Cardiac muscle cell (in vitro differentiated cells and primary cell): ENCODE data around the gene UBE4B. TPM values are rescaled to one million over a fixed set of nuclear protein-coding genes. Genes with fewer than 3 reads are reported as not detected.

Experiments
- DNase-seq, 2 donors: peaks; one replicate each; pipeline versions ENCODE4 v3.0.0 to v3.0.0-alpha.2; 2010 to 2017; ENCODE audit warnings: low read depth in 1 of 2, low spot score in 1 of 2
- H3K27ac ChIP-seq: fragments of 200-600 bp; sonication (generic); 2 replicates; pipeline ENCODE4 v1.5.1; 2016
- H3K27me3 ChIP-seq: fragments of 200-600 bp; sonication (generic); 2 replicates; pipeline ENCODE4 v1.6.0; 2016; ENCODE audit warnings: control low read depth
- H3K36me3 ChIP-seq: fragments of 200-600 bp; sonication (generic); 2 replicates; pipeline ENCODE4 v1.5.1; 2016; ENCODE audit warnings: control low read depth
- H3K4me1 ChIP-seq: fragments of 200-600 bp; sonication (generic); 2 replicates; pipeline ENCODE4 v1.8.1; 2017; ENCODE audit warnings: low read depth, mild to moderate bottlenecking, mixed run types
- H3K4me3 ChIP-seq: fragments of 200-600 bp; sonication (generic); 2 replicates; pipeline ENCODE4 v1.5.1; 2016; ENCODE audit warnings: mild to moderate bottlenecking
- H3K9me3 ChIP-seq: fragments of 200-600 bp; sonication (generic); 2 replicates; pipeline ENCODE4 v1.5.1; 2017; ENCODE audit warnings: low read depth, mild to moderate bottlenecking, control low read depth
- CTCF ChIP-seq: IDR thresholded peaks from 2 replicates; pipeline ENCODE4 v1.5.1; 2012; ENCODE audit warnings: low read depth, mild to moderate bottlenecking, low read length
- polyA plus RNA-seq: library from polyadenylated mRNA; unstranded; fragments of >200 nt; fragmentation: Nextera tagmentation; extraction: Ambion mirVana; gene quantifications from 2 replicates; pipeline ENCODE4 v1.2.1, GENCODE V29; 2016
- total RNA-seq: library from RNA; depleted of rRNA; stranded (reverse); fragments of >200 nt; gene quantifications from 2 replicates; pipeline ENCODE4 v1.2.3, GENCODE V29; 2016

UBE4B gene
- total and polyA plus RNA-seq, 2 experiments from 2014 or later: 34.1 to 72.0 TPM

- Histone ChIP-seq H3K9me3 (no peaks in the 10 kb centered on the region), H3K4me1 (peaks cover 11% of the 10 kb centered on the region), H3K4me3 (no peak overlapping the region), H3K27me3 (no peaks in the 10 kb centered on the region), H3K36me3 (peaks cover 4% of the 10 kb centered on the region), H3K27ac (peak overlapping the region; percentile 65)
- no peak for TF ChIP-seq CTCF
- no peak for DNase-seq
Observed at GRCh38 chr1:10084045-10084444, 51.3 kb downstream of the UBE4B start.

GRCh38 chr1:10085076-10085475 lies 52.3 kb downstream of the UBE4B start:
- no peaks in the 10 kb centered on the region for H3K9me3 ChIP-seq
- TF ChIP-seq CTCF: no peak
- H3K36me3 ChIP-seq: peaks cover 4% of the 10 kb centered on the region
- no peak overlapping the region for H3K4me3 ChIP-seq
- peak overlapping the region; percentile 78 for H3K27ac ChIP-seq
- no peaks in the 10 kb centered on the region for H3K27me3 ChIP-seq
- DNase-seq: no peak
- peaks cover 11% of the 10 kb centered on the region for H3K4me1 ChIP-seq

DNA sequence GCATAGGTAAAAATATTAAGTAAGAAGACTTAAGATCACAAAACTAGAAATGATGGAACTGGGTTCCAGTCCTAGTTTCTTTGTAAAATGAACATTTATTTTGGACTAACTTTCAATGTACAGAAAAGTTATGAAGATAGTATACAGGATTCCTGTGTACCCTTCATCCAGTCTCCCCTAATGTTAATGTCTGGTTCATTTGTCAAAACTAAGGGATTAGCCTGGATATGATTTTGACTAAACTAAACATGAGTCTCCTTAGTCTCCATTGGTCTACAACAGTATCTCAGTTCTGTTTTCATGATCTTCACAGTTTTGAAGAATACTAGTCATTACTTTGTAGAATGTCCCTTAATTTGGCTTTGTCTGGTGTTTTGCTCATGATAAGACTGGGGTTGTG lies 54.5 kb downstream of the UBE4B start:
- Histone ChIP-seq H3K4me3 (no peak overlapping the region), H3K36me3 (no peaks in the 10 kb centered on the region), H3K27ac (no peak overlapping the region), H3K4me1 (peaks cover 11% of the 10 kb centered on the region), H3K27me3 (no peaks in the 10 kb centered on the region), H3K9me3 (no peaks in the 10 kb centered on the region)
- no peak for DNase-seq
- TF ChIP-seq CTCF: no peak

DNA sequence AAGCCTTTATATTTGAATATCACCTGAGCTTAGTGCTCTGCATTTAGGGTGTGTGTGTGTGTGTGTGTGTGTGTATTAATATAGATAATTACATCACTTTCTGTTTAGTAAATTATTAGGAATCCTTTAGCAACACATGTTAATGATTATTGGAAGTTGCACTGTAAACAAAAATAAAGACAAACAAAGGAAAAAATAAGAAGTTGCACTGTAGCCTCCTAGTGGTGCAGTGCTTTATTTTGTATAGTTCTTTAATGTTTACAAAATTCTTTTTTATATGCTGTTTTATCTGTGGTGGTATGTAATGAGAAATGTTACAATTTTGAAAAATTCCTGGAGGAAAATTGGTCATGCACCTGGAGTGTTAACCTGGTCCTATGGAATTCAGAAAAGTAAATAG lies 69.2 kb downstream of the UBE4B start:
- Histone ChIP-seq H3K36me3 (peaks cover 46% of the 10 kb centered on the region), H3K9me3 (no peaks in the 10 kb centered on the region), H3K4me3 (no peak overlapping the region), H3K27ac (no peak overlapping the region), H3K27me3 (no peaks in the 10 kb centered on the region), H3K4me1 (no peaks in the 10 kb centered on the region)
- DNase-seq: no peak
- TF ChIP-seq CTCF: peak; percentile 6

DNA sequence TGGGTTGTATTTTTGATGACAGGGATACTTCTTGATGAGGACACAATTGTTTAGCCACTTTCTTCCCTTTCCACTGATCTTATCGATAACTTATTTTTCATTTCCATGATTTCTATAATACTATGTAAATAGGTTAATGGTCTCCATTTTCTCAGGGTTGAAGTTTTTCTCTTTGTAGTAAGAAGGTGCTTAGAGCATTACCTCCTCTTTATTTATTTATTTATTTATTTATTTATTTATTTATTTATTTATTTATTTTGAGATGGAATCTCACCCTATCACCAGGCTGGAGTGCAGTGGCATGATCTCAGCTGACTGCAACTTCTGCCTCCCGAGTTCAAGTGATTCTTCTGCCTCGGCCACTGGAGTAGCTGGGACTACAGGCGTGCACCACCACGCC lies 70.4 kb downstream of the UBE4B start:
- peaks cover 6% of the 10 kb centered on the region for H3K4me1 ChIP-seq
- H3K9me3 ChIP-seq: no peaks in the 10 kb centered on the region
- DNase-seq: no peak
- no peak for TF ChIP-seq CTCF
- H3K27ac ChIP-seq: no peak overlapping the region
- H3K36me3 ChIP-seq: peaks cover 46% of the 10 kb centered on the region
- H3K27me3 ChIP-seq: no peaks in the 10 kb centered on the region
- no peak overlapping the region for H3K4me3 ChIP-seq

GRCh38 chr1:10104834-10105233 lies 72.1 kb downstream of the UBE4B start:
- TF ChIP-seq CTCF: no peak
- no peak overlapping the region for H3K27ac ChIP-seq
- H3K27me3 ChIP-seq: no peaks in the 10 kb centered on the region
- H3K9me3 ChIP-seq: no peaks in the 10 kb centered on the region
- H3K4me3 ChIP-seq: no peak overlapping the region
- no peak for DNase-seq
- H3K36me3 ChIP-seq: peaks cover 36% of the 10 kb centered on the region
- peaks cover 18% of the 10 kb centered on the region for H3K4me1 ChIP-seq
